GM23248 (cell line): Measurements from ENCODE around the gene FAM83G. TPM values are rescaled to one million over a fixed set of nuclear protein-coding genes. Genes with fewer than 3 reads are reported as not detected.
A peak's percentile ranks its signal among the peaks of the same experiment; 100 is the strongest.

Experiments
- DNase-seq: peaks from one replicate; pipeline ENCODE4 v3.0.0-alpha.2; 2015
- H2AFZ ChIP-seq: fragments of 200-600 bp; sonication (generic); 2 replicates; pipeline ENCODE4 v1.6.1; 2016; ENCODE audit warnings: antibody characterized with exemption
- H3F3A ChIP-seq: fragments of 200-600 bp; sonication (generic); 2 replicates; pipeline ENCODE4 v1.6.1; 2016; ENCODE audit warnings: mild to moderate bottlenecking, antibody characterized with exemption, mixed run types; ENCODE audit not compliant: insufficient read depth
- H3K27ac ChIP-seq: fragments of 200-600 bp; sonication (generic); 2 replicates; pipeline ENCODE4 v1.5.1; 2016; ENCODE audit warnings: mild to moderate bottlenecking
- H3K27me3 ChIP-seq: fragments of 200-600 bp; sonication (generic); replicated peaks from 2 replicates; pipeline ENCODE4 v1.6.1; 2016; ENCODE audit warnings: mild to moderate bottlenecking; ENCODE audit not compliant: insufficient read depth
- H3K36me3 ChIP-seq: fragments of 200-600 bp; sonication (generic); 2 replicates; pipeline ENCODE4 v1.6.1; 2016; ENCODE audit warnings: low read depth, mild to moderate bottlenecking
- H3K4me1 ChIP-seq: fragments of 200-600 bp; sonication (generic); 2 replicates; pipeline ENCODE4 v1.6.1; 2016; ENCODE audit warnings: mild to moderate bottlenecking; ENCODE audit not compliant: insufficient read depth
- H3K4me2 ChIP-seq: fragments of 200-600 bp; sonication (generic); one replicate; pipeline ENCODE4 v1.6.1; 2016; ENCODE audit warnings: mild to moderate bottlenecking; ENCODE audit not compliant: unreplicated experiment
- H3K4me3 ChIP-seq: fragments of 200-600 bp; sonication (generic); 2 replicates; pipeline ENCODE4 v1.5.1; 2016; ENCODE audit warnings: mild to moderate bottlenecking
- H3K79me2 ChIP-seq: fragments of 200-600 bp; sonication (generic); 2 replicates; pipeline ENCODE4 v1.6.1; 2016; ENCODE audit warnings: mild to moderate bottlenecking; ENCODE audit not compliant: insufficient read depth
- H3K9ac ChIP-seq: fragments of 200-600 bp; sonication (generic); 2 replicates; pipeline ENCODE4 v1.6.1; 2016; ENCODE audit warnings: mild to moderate bottlenecking
- H3K9me2 ChIP-seq: fragments of 200-600 bp; sonication (generic); 2 replicates; pipeline ENCODE4 v1.6.1; 2016; ENCODE audit warnings: mixed run types, mild to moderate bottlenecking, moderate library complexity; ENCODE audit not compliant: insufficient read depth
- H3K9me3 ChIP-seq: fragments of 200-600 bp; sonication (generic); one replicate; pipeline ENCODE4 v1.6.1; 2017; ENCODE audit warnings: low read depth
- H4K20me1 ChIP-seq: fragments of 200-600 bp; sonication (generic); 2 replicates; pipeline ENCODE4 v1.6.0; 2016; ENCODE audit not compliant: insufficient read depth
- EZH2 ChIP-seq: fragments of 200-600 bp; sonication (generic); IDR thresholded peaks from 2 replicates; pipeline ENCODE4 v1.6.1; 2018; ENCODE audit warnings: antibody characterized with exemption, mild to moderate bottlenecking; ENCODE audit not compliant: insufficient read depth, poor library complexity, severe bottlenecking
- EZH2phosphoT487 ChIP-seq: fragments of 200-600 bp; sonication (generic); IDR thresholded peaks from 2 replicates; pipeline ENCODE4 v1.6.1; 2018; ENCODE audit warnings: antibody characterized with exemption, moderate library complexity, mild to moderate bottlenecking, low read depth; ENCODE audit not compliant: insufficient read depth
- WGBS, 2 experiments: methylation state at CpG; one replicate each; pipeline ENCODE4 v1.1.6; 2015 to 2017; ENCODE audit warnings: low lambda C conversion rate in 2 of 2, low coverage in 1 of 2; ENCODE audit errors: missing lambda C conversion rate in 2 of 2; 5-methylcytosine and 5-hydroxymethylcytosine counted together
- in situ Hi-C: fragments of 300-500 bp; cut with MboI; formaldehyde crosslinking; loops from 2 replicates; pipeline ENCODE4 v1.15.0; 2020
- polyA plus RNA-seq: library from polyadenylated mRNA; unstranded; fragments of >200 nt; fragmentation: Nextera tagmentation; extraction: Ambion mirVana; gene quantifications from 2 replicates; pipeline ENCODE4 v1.2.1, GENCODE V29; 2016
- total RNA-seq: library from RNA; depleted of rRNA; stranded (reverse); fragments of >200 nt; shearing (Covaris generic); gene quantifications from 2 replicates; pipeline ENCODE4 v1.2.3, GENCODE V29; 2014

The FAM83G gene
- total and polyA plus RNA-seq, 2 experiments from 2014 or later: 8.9 to 26.2 TPM

- Histone ChIP-seq H4K20me1 (no peaks in the 10 kb centered on the region), H3K27me3 (no peaks in the 10 kb centered on the region), H3K79me2 (no peaks in the 10 kb centered on the region), H3K4me3 (no peak overlapping the region), H3K9me3 (no peaks in the 10 kb centered on the region), H3K9ac (peak overlapping the region; percentile 54), H3K27ac (peak overlapping the region; percentile 77; the same call in 1 of the 2 replicates), H3K4me2 (no peak overlapping the region), H3F3A (peaks cover 17% of the 10 kb centered on the region), H3K9me2 (no peaks in the 10 kb centered on the region), H3K4me1 (peaks cover 25% of the 10 kb centered on the region), H3K36me3 (no peaks in the 10 kb centered on the region), H2AFZ (no peak overlapping the region; the same call in 1 of the 2 replicates)
- 39 to 42% methylated on average over 17 of the region's 17 CpGs for WGBS, 2 experiments
- TF ChIP-seq EZH2phosphoT487: no peak
- no peak for TF ChIP-seq EZH2
- in situ Hi-C loops: no loop called here
- peak; percentile 74 for DNase-seq
Measured at GRCh38 chr17:18960803-18961511, 43.6 kb downstream of the FAM83G start.

GRCh38 chr17:18960241-18960665 is 44.3 kb downstream of the FAM83G start:
- Histone ChIP-seq H3K9ac (no peak overlapping the region), H3K4me3 (no peak overlapping the region), H3K36me3 (no peaks in the 10 kb centered on the region), H3K9me2 (no peaks in the 10 kb centered on the region), H3K4me1 (peaks cover 25% of the 10 kb centered on the region), H4K20me1 (no peaks in the 10 kb centered on the region), H2AFZ (no peak overlapping the region), H3K27ac (no peak overlapping the region), H3K27me3 (no peaks in the 10 kb centered on the region), H3K79me2 (no peaks in the 10 kb centered on the region), H3F3A (peaks cover 17% of the 10 kb centered on the region), H3K4me2 (no peak overlapping the region), H3K9me3 (no peaks in the 10 kb centered on the region)
- TF ChIP-seq EZH2 (no peak), EZH2phosphoT487 (no peak)
- WGBS, 2 experiments: 86 to 87% methylated on average over 15 of the region's 15 CpGs
- no peak for DNase-seq
- in situ Hi-C loops: no loop called here

- TF ChIP-seq EZH2phosphoT487 (no peak), EZH2 (no peak)
- Histone ChIP-seq H3K4me1 (peaks cover 25% of the 10 kb centered on the region), H3K79me2 (no peaks in the 10 kb centered on the region), H3K9ac (no peak overlapping the region), H3K36me3 (no peaks in the 10 kb centered on the region), H3K9me3 (no peaks in the 10 kb centered on the region), H4K20me1 (no peaks in the 10 kb centered on the region), H3K27me3 (no peaks in the 10 kb centered on the region), H2AFZ (no peak overlapping the region), H3K4me2 (no peak overlapping the region), H3K4me3 (no peak overlapping the region), H3K27ac (no peak overlapping the region), H3K9me2 (no peaks in the 10 kb centered on the region), H3F3A (peaks cover 17% of the 10 kb centered on the region)
- in situ Hi-C loops: no loop called here
- 88 to 89% methylated on average over 5 of the region's 5 CpGs for WGBS, 2 experiments
- no peak for DNase-seq
Measured at GRCh38 chr17:18959845-18960240, 44.7 kb downstream of the FAM83G start.

DNA sequence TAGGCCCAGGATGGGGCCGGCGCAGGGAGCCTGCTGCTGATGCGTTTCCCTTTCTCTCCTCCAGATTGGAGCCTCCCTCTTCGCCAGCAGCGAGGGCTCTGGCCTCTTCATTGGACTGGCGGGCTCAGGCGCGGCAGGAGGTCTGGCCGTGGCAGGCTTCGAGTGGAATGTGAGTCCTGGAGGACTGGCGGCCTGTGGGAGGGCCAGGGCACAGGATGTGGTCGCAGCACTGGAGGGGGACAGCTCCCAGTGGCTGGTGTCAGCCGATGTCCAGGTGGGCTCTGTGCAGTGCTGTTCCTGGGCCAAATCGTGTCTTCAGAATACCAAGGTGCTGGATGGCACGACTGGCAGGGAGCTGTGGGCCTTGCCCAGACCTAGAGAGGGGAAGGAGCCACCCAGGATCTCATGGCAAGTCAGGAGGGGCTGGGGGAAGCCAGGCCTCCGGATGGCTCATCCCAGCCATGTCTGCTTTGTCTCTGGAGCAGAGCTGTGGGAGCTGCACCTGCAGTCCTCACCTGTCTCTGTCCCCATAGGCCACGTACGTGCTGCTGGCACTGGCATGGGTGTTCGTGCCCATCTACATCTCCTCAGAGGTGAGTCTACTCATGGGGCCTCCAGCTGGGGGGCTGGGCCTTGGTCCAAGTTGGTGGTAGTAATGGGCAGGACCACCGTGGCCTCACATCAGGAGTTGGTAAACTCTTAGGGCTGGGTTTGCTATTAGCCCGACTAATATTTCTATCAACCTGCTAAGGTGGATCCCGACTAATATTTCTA is 45.3 kb downstream of the FAM83G start:
- 84 to 88% methylated on average over 22 of the region's 22 CpGs for WGBS, 2 experiments
- Histone ChIP-seq H4K20me1 (no peaks in the 10 kb centered on the region), H3K4me3 (no peak overlapping the region), H3K79me2 (no peaks in the 10 kb centered on the region), H3K27me3 (no peaks in the 10 kb centered on the region), H2AFZ (no peak overlapping the region), H3F3A (peaks cover 17% of the 10 kb centered on the region), H3K4me1 (peaks cover 25% of the 10 kb centered on the region), H3K27ac (no peak overlapping the region), H3K9ac (no peak overlapping the region), H3K36me3 (no peaks in the 10 kb centered on the region), H3K9me2 (no peaks in the 10 kb centered on the region), H3K9me3 (no peaks in the 10 kb centered on the region), H3K4me2 (no peak overlapping the region)
- TF ChIP-seq EZH2 (no peak), EZH2phosphoT487 (no peak)
- DNase-seq: no peak
- in situ Hi-C loops: no loop called here
